ENCODE data around the gene LRRC37B.
"Not testable (repeated sequence)": the region's sequence is repeated elsewhere in the genome, so short reads cannot be mapped to it uniquely, and the experiment has no call there.

GRCh38 chr17:32079753-32080152 is 72.6 kb downstream of the LRRC37B start:
- TF ChIP-seq, protein P1, sequence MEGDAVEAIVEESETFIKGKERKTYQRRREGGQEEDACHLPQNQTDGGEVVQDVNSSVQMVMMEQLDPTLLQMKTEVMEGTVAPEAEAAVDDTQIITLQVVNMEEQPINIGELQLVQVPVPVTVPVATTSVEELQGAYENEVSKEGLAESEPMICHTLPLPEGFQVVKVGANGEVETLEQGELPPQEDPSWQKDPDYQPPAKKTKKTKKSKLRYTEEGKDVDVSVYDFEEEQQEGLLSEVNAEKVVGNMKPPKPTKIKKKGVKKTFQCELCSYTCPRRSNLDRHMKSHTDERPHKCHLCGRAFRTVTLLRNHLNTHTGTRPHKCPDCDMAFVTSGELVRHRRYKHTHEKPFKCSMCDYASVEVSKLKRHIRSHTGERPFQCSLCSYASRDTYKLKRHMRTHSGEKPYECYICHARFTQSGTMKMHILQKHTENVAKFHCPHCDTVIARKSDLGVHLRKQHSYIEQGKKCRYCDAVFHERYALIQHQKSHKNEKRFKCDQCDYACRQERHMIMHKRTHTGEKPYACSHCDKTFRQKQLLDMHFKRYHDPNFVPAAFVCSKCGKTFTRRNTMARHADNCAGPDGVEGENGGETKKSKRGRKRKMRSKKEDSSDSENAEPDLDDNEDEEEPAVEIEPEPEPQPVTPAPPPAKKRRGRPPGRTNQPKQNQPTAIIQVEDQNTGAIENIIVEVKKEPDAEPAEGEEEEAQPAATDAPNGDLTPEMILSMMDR (IDR thresholded peaks at IDR 0.05) = not testable (repeated sequence)
- TF ChIP-seq POLR2A (IDR thresholded peaks at IDR 0.05) = not testable (repeated sequence)
